WTC11 (cell line): ENCODE data around the gene SERPINA4. TPM values are rescaled to one million over a fixed set of nuclear protein-coding genes. Genes with fewer than 3 reads are reported as not detected.

Source experiments
- ATAC-seq: fragments of 200-7000 bp; cut with Tn5 transposase; 2 replicates; pipeline ENCODE4 v1.10.0; 2021; ENCODE audit warnings: mild to moderate bottlenecking, moderate library complexity
- CTCF ChIA-PET: fragments of 300-600 bp; sonication (Branson Sonifier 250); formaldehyde crosslinking; loops from one replicate; lab custom pipeline; 2021; ENCODE audit warnings: antibody characterized with exemption; lab: Charles Lee
- POLR2A ChIA-PET: fragments of 350-600 bp; sonication (Branson Sonifier 250); formaldehyde crosslinking; loops from one replicate; lab custom pipeline; 2021; ENCODE audit warnings: antibody characterized with exemption; lab: Charles Lee
- DNase-seq: peaks from one replicate; pipeline ENCODE4 v3.0.0; 2021; ENCODE audit warnings: low spot score
- H3K27ac Mint-ChIP-seq: 2 replicates; pipeline ENCODE4 v1.8.0; 2021; ENCODE audit warnings: mixed read lengths
- H3K27me3 Mint-ChIP-seq: 2 replicates; pipeline ENCODE4 v1.8.0; 2021; ENCODE audit warnings: low read depth, mild to moderate bottlenecking, moderate library complexity, mixed read lengths
- H3K36me3 Mint-ChIP-seq: 2 replicates; pipeline ENCODE4 v1.8.0; 2021; ENCODE audit warnings: mixed read lengths
- H3K4me1 Mint-ChIP-seq: 2 replicates; pipeline ENCODE4 v1.8.0; 2022; ENCODE audit warnings: mixed read lengths
- H3K4me3 Mint-ChIP-seq: 2 replicates; pipeline ENCODE4 v1.8.0; 2021; ENCODE audit warnings: mild to moderate bottlenecking, moderate library complexity, mixed read lengths
- H3K9me3 Mint-ChIP-seq: 2 replicates; pipeline ENCODE4 v1.8.0; 2021; ENCODE audit warnings: mixed read lengths
- ATF1 ChIP-seq: sonication (generic); formaldehyde crosslinking; IDR thresholded peaks from 2 replicates; pipeline ENCODE4 v1.8.1; 2023; ENCODE audit warnings: mild to moderate bottlenecking, moderate library complexity, missing genetic modification reagents
- ATF3 ChIP-seq: sonication (generic); formaldehyde crosslinking; conservative IDR thresholded peaks from 2 replicates; pipeline ENCODE4 v1.8.1; 2022; ENCODE audit warnings: mild to moderate bottlenecking, missing genetic modification reagents
- E2F4 ChIP-seq: sonication (generic); formaldehyde crosslinking; IDR thresholded peaks from 2 replicates; pipeline ENCODE4 v1.8.1; 2022; ENCODE audit warnings: low read depth, mild to moderate bottlenecking, moderate library complexity, missing genetic modification reagents, borderline replicate concordance
- EMX1 ChIP-seq: fragments of 250-450 bp; sonication (Bioruptor Pico); IDR thresholded peaks from 2 replicates; pipeline ENCODE4 v1.8.0; 2021; ENCODE audit warnings: mild to moderate bottlenecking
- ESRRA ChIP-seq: sonication (generic); formaldehyde crosslinking; IDR thresholded peaks from 2 replicates; pipeline ENCODE4 v1.8.1; 2022; ENCODE audit warnings: mild to moderate bottlenecking, missing genetic modification reagents, borderline replicate concordance
- ETV6 ChIP-seq: sonication (generic); formaldehyde crosslinking; IDR thresholded peaks from 2 replicates; pipeline ENCODE4 v1.8.1; 2022; ENCODE audit warnings: mild to moderate bottlenecking, missing genetic modification reagents
- HMGA2 ChIP-seq: fragments of 250-450 bp; sonication (Bioruptor Pico); IDR thresholded peaks from 2 replicates; pipeline ENCODE4 v1.4.0; 2021; ENCODE audit warnings: mild to moderate bottlenecking, moderate library complexity
- JAZF1 ChIP-seq: fragments of 250-450 bp; sonication (Bioruptor Pico); IDR thresholded peaks from 2 replicates; pipeline ENCODE4 v1.9.0; 2021; ENCODE audit warnings: moderate library complexity, mild to moderate bottlenecking, inconsistent platforms
- JUN ChIP-seq: sonication (generic); formaldehyde crosslinking; IDR thresholded peaks from 2 replicates; pipeline ENCODE4 v1.8.0; 2023; ENCODE audit warnings: mild to moderate bottlenecking, missing genetic modification reagents
- KAT7 ChIP-seq: sonication (generic); formaldehyde crosslinking; IDR thresholded peaks from 2 replicates; pipeline ENCODE4 v1.8.1; 2023; ENCODE audit warnings: missing genetic modification reagents, mild to moderate bottlenecking, borderline replicate concordance
- MYBL2 ChIP-seq: sonication (generic); formaldehyde crosslinking; IDR thresholded peaks from 2 replicates; pipeline ENCODE4 v1.8.1; 2023; ENCODE audit warnings: mild to moderate bottlenecking, moderate library complexity, missing genetic modification reagents
- NFATC4 ChIP-seq: fragments of 250-450 bp; sonication (Bioruptor Pico); IDR thresholded peaks from 2 replicates; pipeline ENCODE4 v1.9.0; 2021; ENCODE audit warnings: mild to moderate bottlenecking
- OVOL2 ChIP-seq: fragments of 250-450 bp; sonication (Bioruptor Pico); IDR thresholded peaks from 2 replicates; pipeline ENCODE4 v1.9.0; 2021; ENCODE audit warnings: mild to moderate bottlenecking, borderline replicate concordance
- PREB ChIP-seq: sonication (generic); formaldehyde crosslinking; IDR thresholded peaks from 2 replicates; pipeline ENCODE4 v1.8.1; 2022; ENCODE audit warnings: mild to moderate bottlenecking, missing genetic modification reagents, moderate library complexity, borderline replicate concordance
- RORB ChIP-seq: fragments of 250-450 bp; sonication (Bioruptor Pico); IDR thresholded peaks from 2 replicates; pipeline ENCODE4 v1.9.0; 2021; ENCODE audit warnings: mild to moderate bottlenecking
- SMAD3 ChIP-seq: sonication (generic); formaldehyde crosslinking; IDR thresholded peaks from 2 replicates; pipeline ENCODE4 v1.8.0; 2022; ENCODE audit warnings: missing genetic modification reagents, mild to moderate bottlenecking, borderline replicate concordance
- SMAD4 ChIP-seq: sonication (generic); formaldehyde crosslinking; IDR thresholded peaks from 2 replicates; pipeline ENCODE4 v1.8.0; 2022; ENCODE audit warnings: mild to moderate bottlenecking, missing genetic modification reagents
- SOX15 ChIP-seq: fragments of 250-450 bp; sonication (Bioruptor Pico); IDR thresholded peaks from 2 replicates; pipeline ENCODE4 v1.9.0; 2021; ENCODE audit warnings: mild to moderate bottlenecking
- USF1 ChIP-seq: sonication (generic); formaldehyde crosslinking; IDR thresholded peaks from 2 replicates; pipeline ENCODE4 v1.8.0; 2022; ENCODE audit warnings: mild to moderate bottlenecking, missing genetic modification reagents
- USF2 ChIP-seq: sonication (generic); formaldehyde crosslinking; IDR thresholded peaks from 2 replicates; pipeline ENCODE4 v1.8.1; 2023; ENCODE audit warnings: mild to moderate bottlenecking, missing genetic modification reagents, moderate library complexity
- ZMAT4 ChIP-seq: fragments of 250-450 bp; sonication (Bioruptor Pico); IDR thresholded peaks from 2 replicates; pipeline ENCODE4 v1.9.0; 2021; ENCODE audit warnings: mild to moderate bottlenecking
- ZNF263 ChIP-seq: sonication (generic); formaldehyde crosslinking; IDR thresholded peaks from 2 replicates; pipeline ENCODE4 v1.8.1; 2022; ENCODE audit warnings: low read depth, mild to moderate bottlenecking, moderate library complexity, missing genetic modification reagents
- ZNF317 ChIP-seq: sonication (generic); formaldehyde crosslinking; IDR thresholded peaks from 2 replicates; pipeline ENCODE4 v1.8.1; 2023; ENCODE audit warnings: low read depth, mild to moderate bottlenecking, moderate library complexity, missing genetic modification reagents, borderline replicate concordance
- ZNF423 ChIP-seq: fragments of 250-450 bp; sonication (Bioruptor Pico); IDR thresholded peaks from 2 replicates; pipeline ENCODE4 v2.1.2; 2022; ENCODE audit warnings: mild to moderate bottlenecking, moderate library complexity
- ZNF512 ChIP-seq: sonication (generic); formaldehyde crosslinking; IDR thresholded peaks from 2 replicates; pipeline ENCODE4 v1.8.1; 2022; ENCODE audit warnings: missing genetic modification reagents, borderline replicate concordance
- ZNF532 ChIP-seq: fragments of 250-450 bp; sonication (Bioruptor Pico); IDR thresholded peaks from 2 replicates; pipeline ENCODE4 v1.9.0; 2021; ENCODE audit warnings: mild to moderate bottlenecking, borderline replicate concordance
- ZNF671 ChIP-seq: fragments of 250-450 bp; sonication (Bioruptor Pico); IDR thresholded peaks from 2 replicates; pipeline ENCODE4 v1.8.0; 2021; ENCODE audit warnings: mild to moderate bottlenecking
- total RNA-seq: library from RNA; stranded (reverse); gene quantifications from 3 replicates; pipeline ENCODE4 v1.2.3, GENCODE V29; 2021

The SERPINA4 gene
- total RNA-seq, 1 experiment from 2014 or later: not detected

GRCh38 chr14:94535506-94535905 is 25.7 kb upstream of the SERPINA4 start:
- TF ChIP-seq ZNF532 (CRISPR knock-in tag) (no peak), JUN (CRISPR knock-in tag) (no peak), ZNF423 (no peak), ESRRA (CRISPR knock-in tag) (no peak), KAT7 (CRISPR knock-in tag) (no peak), OVOL2 (no peak), E2F4 (CRISPR knock-in tag) (no peak), NFATC4 (no peak), SMAD4 (CRISPR knock-in tag) (no peak), ZNF671 (no peak), ZNF263 (CRISPR knock-in tag) (no peak), ATF1 (CRISPR knock-in tag) (no peak), HMGA2 (CRISPR knock-in tag) (no peak), ZNF317 (CRISPR knock-in tag) (no peak)
- ATAC-seq (no peak), DNase-seq (no peak)
- ChIA-PET POLR2A (no interaction called here), CTCF (interaction anchor here (1.0 to 1.7 kb wide), 3 partner anchors 14 to 102 kb away, joined by 3 to 8 read pairs (median 5); no protein-coding TSS in a partner anchor)
- H3K36me3 Mint-ChIP-seq: no peaks in the 10 kb centered on the region
- H3K27me3 Mint-ChIP-seq: no peaks in the 10 kb centered on the region; the same call in 1 of the 2 replicates
- no peak overlapping the region for H3K4me3 Mint-ChIP-seq
- H3K4me1 Mint-ChIP-seq: peaks cover 9% of the 10 kb centered on the region
- no peak overlapping the region for H3K27ac Mint-ChIP-seq
- H3K9me3 Mint-ChIP-seq: peaks cover 12% of the 10 kb centered on the region

GRCh38 chr14:94536836-94537235 is 24.4 kb upstream of the SERPINA4 start:
- ChIA-PET CTCF (interaction anchor here (5.0 kb wide), 1 partner anchor 104 kb away, joined by 42 read pairs; no protein-coding TSS in a partner anchor), POLR2A (no interaction called here)
- Mint-ChIP-seq H3K9me3 (peaks cover 4% of the 10 kb centered on the region), H3K36me3 (no peaks in the 10 kb centered on the region), H3K27ac (no peak overlapping the region), H3K4me3 (no peak overlapping the region), H3K4me1 (peaks cover 12% of the 10 kb centered on the region), H3K27me3 (no peaks in the 10 kb centered on the region; the same call in 1 of the 2 replicates)
- ATAC-seq: peak; percentile 83
- DNase-seq: no peak
- TF ChIP-seq SMAD4 (CRISPR knock-in tag) (no peak), RORB (CRISPR knock-in tag) (no peak), ZMAT4 (CRISPR knock-in tag) (no peak), ZNF423 (no peak), USF2 (no peak), ETV6 (CRISPR knock-in tag) (no peak), JAZF1 (no peak), ATF3 (CRISPR knock-in tag) (no peak), ZNF512 (CRISPR knock-in tag) (no peak), SOX15 (CRISPR knock-in tag) (no peak), OVOL2 (no peak), MYBL2 (no peak), PREB (no peak), SMAD3 (no peak), EMX1 (CRISPR knock-in tag) (no peak), USF1 (CRISPR knock-in tag) (no peak)
